GM23248 (cell line): ENCODE data around the gene HABP2.

Experiments
- EZH2 ChIP-seq: fragments of 200-600 bp; sonication (generic); IDR thresholded peaks from 2 replicates; pipeline ENCODE4 v1.6.1; 2018; ENCODE audit warnings: antibody characterized with exemption, mild to moderate bottlenecking; ENCODE audit not compliant: insufficient read depth, poor library complexity, severe bottlenecking
- EZH2phosphoT487 ChIP-seq: fragments of 200-600 bp; sonication (generic); IDR thresholded peaks from 2 replicates; pipeline ENCODE4 v1.6.1; 2018; ENCODE audit warnings: antibody characterized with exemption, moderate library complexity, mild to moderate bottlenecking, low read depth; ENCODE audit not compliant: insufficient read depth

GRCh38 chr10:113528876-113529275 lies 24.0 kb upstream of the HABP2 start:
- no peak for TF ChIP-seq EZH2phosphoT487
- no peak for TF ChIP-seq EZH2
